IMR-90 (cell line): ENCODE data around the gene SOX6. TPM values are rescaled to one million over a fixed set of nuclear protein-coding genes. Genes with fewer than 3 reads are reported as not detected.

Experiments used
- ATAC-seq: fragments of 200-7000 bp; cut with Tn5 transposase; 2 replicates; pipeline ENCODE4 v1.9.1; 2020; ENCODE audit warnings: low read depth, mild to moderate bottlenecking, moderate library complexity
- BruUV-seq: library from RNA; stranded (reverse); fragments of 400-500 nt; replicated peaks from 2 replicates; lab custom pipeline; 2021; lab: Mats Ljungman, UMichigan
- CTCF ChIA-PET: fragments of 300-600 bp; formaldehyde crosslinking; extraction: SDS; loops from one replicate; lab custom pipeline; 2021; ENCODE audit warnings: antibody characterized with exemption; lab: Yijun Ruan, JAX
- POLR2A ChIA-PET: fragments of 300-600 bp; sonication (Branson Sonifier 250); formaldehyde crosslinking; loops from one replicate; lab custom pipeline; 2022; ENCODE audit warnings: antibody characterized with exemption; ENCODE audit not compliant: unreplicated experiment; lab: Charles Lee
- DNase-seq: peaks from one replicate; pipeline ENCODE4 v3.0.0; 2013
- H2AFZ ChIP-seq: replicated peaks from 2 replicates; pipeline ENCODE3; 2013; ENCODE audit warnings: low read length, mild to moderate bottlenecking; ENCODE audit not compliant: poor library complexity
- H2AK5ac ChIP-seq: 2 replicates; pipeline ENCODE4 v1.6.1; 2013; ENCODE audit warnings: low read depth, low read length, inconsistent platforms
- H2AK9ac ChIP-seq: replicated peaks from 2 replicates; pipeline ENCODE3; 2013; ENCODE audit warnings: mild to moderate bottlenecking, low read depth, low read length, moderate library complexity; ENCODE audit not compliant: poor library complexity
- H2BK120ac ChIP-seq: 2 replicates; pipeline ENCODE4 v1.6.1; 2013; ENCODE audit warnings: low read depth, low read length, inconsistent platforms
- H2BK15ac ChIP-seq: 3 replicates; pipeline ENCODE4 v1.6.1; 2013; ENCODE audit warnings: low read depth, low read length, inconsistent platforms
- H2BK20ac ChIP-seq: 2 replicates; pipeline ENCODE4 v1.6.1; 2013; ENCODE audit warnings: low read depth, mild to moderate bottlenecking, inconsistent platforms, low read length, moderate library complexity
- H2BK5ac ChIP-seq: 2 replicates; pipeline ENCODE4 v1.6.1; 2013; ENCODE audit warnings: mild to moderate bottlenecking, low read depth, low read length, inconsistent platforms; ENCODE audit not compliant: poor library complexity, severe bottlenecking
- H3K14ac ChIP-seq: replicated peaks from 2 replicates; pipeline ENCODE4 v1.6.1; 2013; ENCODE audit warnings: low read depth, low read length, inconsistent platforms
- H3K18ac ChIP-seq: 2 replicates; pipeline ENCODE4 v1.6.1; 2013; ENCODE audit warnings: low read depth, low read length, control low read depth
- H3K23ac ChIP-seq: 2 replicates; pipeline ENCODE4 v1.6.1; 2013; ENCODE audit warnings: low read depth, low read length, inconsistent platforms
- H3K27ac ChIP-seq: 2 replicates; pipeline ENCODE4 v1.5.1; 2013; ENCODE audit warnings: mild to moderate bottlenecking, control low read depth, low read length; ENCODE audit not compliant: insufficient read depth
- H3K27me3 ChIP-seq: 2 replicates; pipeline ENCODE4 v1.6.1; 2013; ENCODE audit warnings: low read length; ENCODE audit not compliant: control insufficient read depth, insufficient read depth
- H3K36me3 ChIP-seq: 2 replicates; pipeline ENCODE4 v1.6.1; 2013; ENCODE audit warnings: low read length, mixed read lengths; ENCODE audit not compliant: control insufficient read depth, insufficient read depth
- H3K4ac ChIP-seq: 2 replicates; pipeline ENCODE4 v1.6.1; 2013; ENCODE audit warnings: low read depth, low read length, inconsistent platforms
- H3K4me1 ChIP-seq: 2 replicates; pipeline ENCODE4 v1.6.1; 2013; ENCODE audit warnings: low read length, mixed read lengths; ENCODE audit not compliant: control insufficient read depth, insufficient read depth
- H3K4me2 ChIP-seq: 2 replicates; pipeline ENCODE4 v1.6.1; 2013; ENCODE audit warnings: low read depth, mild to moderate bottlenecking, control low read depth, low read length, moderate library complexity
- H3K4me3 ChIP-seq: 2 replicates; pipeline ENCODE4 v1.5.1; 2013; ENCODE audit warnings: low read depth, mild to moderate bottlenecking, control low read depth, low read length, moderate library complexity; ENCODE audit not compliant: insufficient read depth
- H3K56ac ChIP-seq: 2 replicates; pipeline ENCODE4 v1.6.1; 2013; ENCODE audit warnings: low read length, inconsistent platforms; ENCODE audit not compliant: insufficient read depth; ENCODE audit errors: extremely low read depth
- H3K79me1 ChIP-seq, 2 experiments: 2 replicates each; pipeline ENCODE4 v1.6.1; 2013; ENCODE audit warnings: low read length in 2 of 2, inconsistent platforms in 1 of 2, low read depth in 1 of 2
- H3K9ac ChIP-seq: 2 replicates; pipeline ENCODE4 v1.6.1; 2013; ENCODE audit warnings: low read depth, low read length, control low read depth
- H3K9me1 ChIP-seq: 2 replicates; pipeline ENCODE4 v1.6.1; 2013; ENCODE audit warnings: low read length, inconsistent platforms; ENCODE audit not compliant: insufficient read depth
- H3K9me3 ChIP-seq: 2 replicates; pipeline ENCODE4 v1.6.1; 2013; ENCODE audit warnings: low read length; ENCODE audit not compliant: control insufficient read depth, insufficient read depth
- H4K20me1 ChIP-seq: 2 replicates; pipeline ENCODE4 v1.6.1; 2013; ENCODE audit warnings: low read length, inconsistent platforms; ENCODE audit not compliant: insufficient read depth
- H4K5ac ChIP-seq: 2 replicates; pipeline ENCODE4 v1.6.1; 2013; ENCODE audit warnings: mild to moderate bottlenecking, low read depth, low read length, control low read depth
- H4K8ac ChIP-seq, 2 experiments: 2 replicates each; pipeline ENCODE4 v1.6.1; 2013; ENCODE audit warnings: low read depth in 2 of 2, low read length in 2 of 2, control low read depth in 1 of 2, inconsistent platforms in 1 of 2
- H4K91ac ChIP-seq: 2 replicates; pipeline ENCODE4 v1.6.1; 2013; ENCODE audit warnings: low read depth, low read length, inconsistent platforms; ENCODE audit not compliant: insufficient read depth
- BHLHE40 ChIP-seq: fragments of 150-350 bp; IDR thresholded peaks from 2 replicates; pipeline ENCODE4 v1.6.1; 2016; ENCODE audit warnings: mild to moderate bottlenecking, low read depth, low read length
- CEBPB ChIP-seq: IDR thresholded peaks from 2 replicates; pipeline ENCODE4 v1.6.1; 2012; ENCODE audit warnings: low read depth, low read length, improper control_type of control experiment
- CHD1 ChIP-seq: IDR thresholded peaks from 2 replicates; pipeline ENCODE4 v1.6.1; 2012; ENCODE audit warnings: low read depth, low read length, improper control_type of control experiment
- FOS ChIP-seq: fragments of 150-350 bp; IDR thresholded peaks from 2 replicates; pipeline ENCODE4 v1.6.1; 2016; ENCODE audit warnings: low read depth, low read length
- MAFK ChIP-seq: IDR thresholded peaks from 2 replicates; pipeline ENCODE4 v1.6.1; 2012; ENCODE audit warnings: low read depth, low read length, improper control_type of control experiment
- MAZ ChIP-seq: IDR thresholded peaks from 2 replicates; pipeline ENCODE4 v1.6.1; 2012; ENCODE audit warnings: low read depth, mild to moderate bottlenecking, low read length, improper control_type of control experiment, moderate library complexity, borderline replicate concordance
- MXI1 ChIP-seq: IDR thresholded peaks from 2 replicates; pipeline ENCODE4 v1.6.1; 2012; ENCODE audit warnings: low read depth, mild to moderate bottlenecking, low read length, moderate library complexity, borderline replicate concordance
- NFE2L2 ChIP-seq: fragments of 150-350 bp; IDR thresholded peaks from 2 replicates; pipeline ENCODE4 v1.6.1; 2016; ENCODE audit warnings: low read depth, mild to moderate bottlenecking, low read length
- POLR2A ChIP-seq: IDR thresholded peaks from 2 replicates; pipeline ENCODE4 v1.6.1; 2012; ENCODE audit warnings: mild to moderate bottlenecking, low read depth, low read length
- RAD21 ChIP-seq: IDR thresholded peaks from 2 replicates; pipeline ENCODE4 v1.6.1; 2012; ENCODE audit warnings: low read length, improper control_type of control experiment
- RCOR1 ChIP-seq: IDR thresholded peaks from 2 replicates; pipeline ENCODE4 v1.6.1; 2012; ENCODE audit warnings: mild to moderate bottlenecking, low read length, improper control_type of control experiment; ENCODE audit not compliant: insufficient replicate concordance
- RFX5 ChIP-seq: IDR thresholded peaks from 2 replicates; pipeline ENCODE4 v1.8.0; 2012; ENCODE audit warnings: low read depth, mild to moderate bottlenecking, low read length, moderate library complexity
- SMC3 ChIP-seq: fragments of 150-350 bp; IDR thresholded peaks from 2 replicates; pipeline ENCODE4 v1.6.1; 2016; ENCODE audit warnings: low read depth, mild to moderate bottlenecking, antibody characterized with exemption, low read length, moderate library complexity
- WGBS, 2 experiments: methylation state at CpG; one replicate each; pipeline versions ENCODE4 v1.1.5 to v1.1.7; 2013; ENCODE audit warnings: missing lambda C conversion rate in 2 of 2; ENCODE audit not compliant: insufficient read length in 1 of 2; ENCODE audit errors: extremely low coverage in 2 of 2; 5-methylcytosine and 5-hydroxymethylcytosine counted together
- dilution Hi-C: fragments of 300-500 bp; cut with HindIII; formaldehyde crosslinking; loops from one replicate; pipeline ENCODE4 v1.14.3; 2018; ENCODE audit warnings: low sequenced_read_pairs; ENCODE audit not compliant: unreplicated experiment
- in situ Hi-C: fragments of 300-500 bp; cut with MboI; formaldehyde crosslinking; loops from 3 replicates; pipeline ENCODE4 v1.14.3; 2019; ENCODE audit warnings: low sequenced_read_pairs, inconsistent platforms, mixed read lengths
- intact Hi-C: fragments of 100-400 bp; cut with micrococcal nuclease; formaldehyde crosslinking; loops from 2 replicates; pipeline ENCODE4 v1.10.0; 2022
- polyA plus RNA-seq, 3 experiments: library from polyadenylated mRNA; depleted of rRNA; stranded (reverse); fragments of >200 nt; gene quantifications; 2 replicates each; pipeline ENCODE4 v1.2.3, GENCODE V29; 2012; ENCODE audit warnings: low replicate concordance in 1 of 3
- total RNA-seq: library from RNA; depleted of rRNA; stranded (reverse); fragments of >200 nt; gene quantifications from 2 replicates; pipeline ENCODE4 v1.2.3, GENCODE V29; 2012
- TF ChIP-seq, protein P1 (sequence below): fragments of 150-350 bp; IDR thresholded peaks from 2 replicates; pipeline ENCODE4 v1.6.1; 2016; ENCODE audit warnings: low read depth, mild to moderate bottlenecking, low read length, moderate library complexity, borderline replicate concordance
- TF ChIP-seq, protein P2 (sequence below): conservative IDR thresholded peaks from 2 replicates; pipeline ENCODE4 v1.5.1; 2012; ENCODE audit warnings: mild to moderate bottlenecking, low read depth, low read length, improper control_type of control experiment
- TF ChIP-seq, protein P3 (sequence below): fragments of 150-350 bp; IDR thresholded peaks from 2 replicates; pipeline ENCODE4 v1.6.1; 2017; ENCODE audit warnings: mild to moderate bottlenecking, antibody characterized with exemption, low read length, low read depth

SOX6 gene
- total and polyA plus RNA-seq, 2 of the 4 experiments (the other 2 are of a cell fraction): 1.7 to 7.7 TPM

DNA sequence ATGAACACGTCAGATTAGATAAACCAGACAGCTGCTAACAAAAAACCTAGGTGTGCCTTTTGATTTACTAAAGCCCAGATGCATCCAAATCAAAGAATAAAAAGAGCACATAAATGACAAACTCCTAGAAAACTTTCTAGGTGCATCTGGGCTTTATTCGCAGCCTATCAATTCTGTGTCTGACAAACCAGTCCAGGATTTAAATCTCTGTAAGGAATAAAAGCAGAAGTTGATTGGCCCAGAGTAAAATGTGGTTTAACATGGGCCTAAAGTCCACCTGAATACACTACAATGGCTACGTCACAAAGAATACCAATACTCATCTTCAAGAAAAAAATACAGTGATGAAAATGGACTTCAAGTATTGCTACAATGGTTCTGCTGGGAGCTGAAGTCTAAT lies 66.8 kb downstream of the SOX6 start:
- dilution Hi-C loops (no loop called here), intact Hi-C loops (no loop called here), in situ Hi-C loops (no loop called here)
- WGBS, 2 experiments: no CpG with 5 or more reads among the region's 3 CpGs
- Histone ChIP-seq H3K56ac (no peak overlapping the region), H3K23ac (no peak overlapping the region), H2BK20ac (no peak overlapping the region), H2AK9ac (no peak overlapping the region), H3K9me1 (peaks cover 2% of the 10 kb centered on the region; the same call in 1 of the 2 replicates), H3K9me3 (no peaks in the 10 kb centered on the region), H3K79me1 (0 out of 4 replicates have a peak, but pooled peaks cover 0 to 3% of the 10 kb centered on the region in 2 experiments), H3K4ac (no peak overlapping the region), H2BK15ac (no peak overlapping the region), H4K8ac (no peak overlapping the region), H3K18ac (no peak overlapping the region), H3K36me3 (no peaks in the 10 kb centered on the region), H4K20me1 (no peaks in the 10 kb centered on the region), H2BK5ac (no peak overlapping the region), H2AFZ (no peak overlapping the region), H3K4me3 (no peak overlapping the region), H4K91ac (no peak overlapping the region), H3K4me2 (no peak overlapping the region), H3K4me1 (peaks cover 7% of the 10 kb centered on the region), H2BK120ac (no peak overlapping the region), H2AK5ac (no peak overlapping the region), H3K27ac (no peak overlapping the region), H3K9ac (no peak overlapping the region), H4K5ac (no peak overlapping the region), H3K27me3 (no peaks in the 10 kb centered on the region), H3K14ac (no peak overlapping the region)
- ChIA-PET POLR2A (no interaction called here), CTCF (interaction anchor here (0.9 kb wide), 1 partner anchor 10 kb away, joined by 3 read pairs; no protein-coding TSS in a partner anchor)
- no peak for DNase-seq
- BruUV-seq: no TSS peak
- TF ChIP-seq NFE2L2 (no peak), MAZ (no peak), CHD1 (no peak), BHLHE40 (no peak), FOS (no peak), RCOR1 (no peak), CEBPB (no peak), MAFK (no peak), POLR2A (no peak), RAD21 (no peak), MXI1 (no peak), RFX5 (no peak), SMC3 (no peak)
- TF ChIP-seq, protein P1, sequence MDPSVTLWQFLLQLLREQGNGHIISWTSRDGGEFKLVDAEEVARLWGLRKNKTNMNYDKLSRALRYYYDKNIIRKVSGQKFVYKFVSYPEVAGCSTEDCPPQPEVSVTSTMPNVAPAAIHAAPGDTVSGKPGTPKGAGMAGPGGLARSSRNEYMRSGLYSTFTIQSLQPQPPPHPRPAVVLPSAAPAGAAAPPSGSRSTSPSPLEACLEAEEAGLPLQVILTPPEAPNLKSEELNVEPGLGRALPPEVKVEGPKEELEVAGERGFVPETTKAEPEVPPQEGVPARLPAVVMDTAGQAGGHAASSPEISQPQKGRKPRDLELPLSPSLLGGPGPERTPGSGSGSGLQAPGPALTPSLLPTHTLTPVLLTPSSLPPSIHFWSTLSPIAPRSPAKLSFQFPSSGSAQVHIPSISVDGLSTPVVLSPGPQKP: no peak
- TF ChIP-seq, protein P2, sequence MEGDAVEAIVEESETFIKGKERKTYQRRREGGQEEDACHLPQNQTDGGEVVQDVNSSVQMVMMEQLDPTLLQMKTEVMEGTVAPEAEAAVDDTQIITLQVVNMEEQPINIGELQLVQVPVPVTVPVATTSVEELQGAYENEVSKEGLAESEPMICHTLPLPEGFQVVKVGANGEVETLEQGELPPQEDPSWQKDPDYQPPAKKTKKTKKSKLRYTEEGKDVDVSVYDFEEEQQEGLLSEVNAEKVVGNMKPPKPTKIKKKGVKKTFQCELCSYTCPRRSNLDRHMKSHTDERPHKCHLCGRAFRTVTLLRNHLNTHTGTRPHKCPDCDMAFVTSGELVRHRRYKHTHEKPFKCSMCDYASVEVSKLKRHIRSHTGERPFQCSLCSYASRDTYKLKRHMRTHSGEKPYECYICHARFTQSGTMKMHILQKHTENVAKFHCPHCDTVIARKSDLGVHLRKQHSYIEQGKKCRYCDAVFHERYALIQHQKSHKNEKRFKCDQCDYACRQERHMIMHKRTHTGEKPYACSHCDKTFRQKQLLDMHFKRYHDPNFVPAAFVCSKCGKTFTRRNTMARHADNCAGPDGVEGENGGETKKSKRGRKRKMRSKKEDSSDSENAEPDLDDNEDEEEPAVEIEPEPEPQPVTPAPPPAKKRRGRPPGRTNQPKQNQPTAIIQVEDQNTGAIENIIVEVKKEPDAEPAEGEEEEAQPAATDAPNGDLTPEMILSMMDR: no peak
- TF ChIP-seq, protein P3, sequence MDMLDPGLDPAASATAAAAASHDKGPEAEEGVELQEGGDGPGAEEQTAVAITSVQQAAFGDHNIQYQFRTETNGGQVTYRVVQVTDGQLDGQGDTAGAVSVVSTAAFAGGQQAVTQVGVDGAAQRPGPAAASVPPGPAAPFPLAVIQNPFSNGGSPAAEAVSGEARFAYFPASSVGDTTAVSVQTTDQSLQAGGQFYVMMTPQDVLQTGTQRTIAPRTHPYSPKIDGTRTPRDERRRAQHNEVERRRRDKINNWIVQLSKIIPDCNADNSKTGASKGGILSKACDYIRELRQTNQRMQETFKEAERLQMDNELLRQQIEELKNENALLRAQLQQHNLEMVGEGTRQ: no peak
- ATAC-seq: no peak
